Thyroid gland (tissue), 4 donors: ENCODE results near the gene GARS1. TPM values are rescaled to one million over a fixed set of nuclear protein-coding genes. Genes with fewer than 3 reads are reported as not detected.

Source experiments
- DNase-seq, 2 donors: peaks; one replicate each; pipeline ENCODE4 v3.0.0-alpha.2; 2019
- H3K27ac ChIP-seq, 3 donors: fragments of 200-600 bp; sonication (generic); 1 replicate in 2 of 3; 2 replicates in 1 of 3; pipeline ENCODE4 v1.5.1; 2016 to 2019; ENCODE audit warnings: mild to moderate bottlenecking in 1 of 3, moderate library complexity in 1 of 3
- H3K27me3 ChIP-seq: fragments of 200-600 bp; sonication (generic); one replicate; pipeline ENCODE4 v1.5.1; 2019
- H3K36me3 ChIP-seq, 2 donors: fragments of 200-600 bp; sonication (generic); one replicate each; pipeline ENCODE4 v1.5.1; 2016 to 2019
- H3K4me1 ChIP-seq, 2 donors: fragments of 200-600 bp; sonication (generic); one replicate each; pipeline ENCODE4 v1.5.1; 2017 to 2019
- H3K4me3 ChIP-seq, 3 donors: fragments of 200-600 bp; sonication (generic); replicated peaks in 1 of 3; 1 replicate in 2 of 3; 2 replicates in 1 of 3; pipeline ENCODE4 v1.5.1; 2016; ENCODE audit warnings: mild to moderate bottlenecking in 1 of 3
- H3K9me3 ChIP-seq: fragments of 200-600 bp; sonication (generic); one replicate; pipeline ENCODE4 v1.5.1; 2017
- CTCF ChIP-seq, 6 experiments: fragments of 200-600 bp in 3 of 6; fragments of 450-650 bp in 3 of 6; sonication (generic) in 3 of 6; IDR thresholded peaks; one replicate each; pipeline ENCODE4 v1.5.1; 2016 to 2019; ENCODE audit warnings: antibody characterized with exemption in 6 of 6, mild to moderate bottlenecking in 2 of 6, inconsistent platforms in 1 of 6, moderate library complexity in 1 of 6
- POLR2A ChIP-seq, 2 donors: fragments of 450-650 bp; IDR thresholded peaks; one replicate each; pipeline ENCODE4 v1.6.1; 2017; ENCODE audit warnings: antibody characterized with exemption in 2 of 2, mild to moderate bottlenecking in 2 of 2, moderate library complexity in 1 of 2
- WGBS, 2 donors: methylation state at CpG; one replicate each; pipeline ENCODE4 v1.1.5; 2017; 5-methylcytosine and 5-hydroxymethylcytosine counted together
- intact Hi-C: fragments of 100-400 bp; cut with DNase I; formaldehyde crosslinking; loops from one replicate; pipeline ENCODE4 v1.15.1; 2023
- total RNA-seq, 4 donors: library from RNA; depleted of rRNA; stranded (reverse); fragments of >200 nt; gene quantifications; one replicate each; pipeline ENCODE4 v1.2.3, GENCODE V29; 2016

GARS1 gene
- total RNA-seq, 4 donors from 2014 or later = 59.7 to 79.2 (median 72.9) TPM

GRCh38 chr7:30556840-30557239 lies 37.8 kb upstream of the GARS1 start:
- TF ChIP-seq POLR2A (IDR thresholded peaks at IDR 0.05) (no peak), CTCF (IDR thresholded peaks at IDR 0.05) (no peak)
- Histone ChIP-seq H3K4me3 (no peak overlapping the region), H3K4me1 (no peaks in the 10 kb centered on the region), H3K27ac (no peak overlapping the region), H3K36me3 (no peaks in the 10 kb centered on the region), H3K27me3 (no peaks in the 10 kb centered on the region), H3K9me3 (no peaks in the 10 kb centered on the region)
- intact Hi-C loops = no loop called here
- WGBS, 2 donors = 80 to 89% methylated on average over 6 of the region's 6 CpGs
- no peak for DNase-seq

GRCh38 chr7:30557245-30557644 lies 37.4 kb upstream of the GARS1 start:
- no peak overlapping the region for H3K4me3 ChIP-seq
- H3K9me3 ChIP-seq = no peaks in the 10 kb centered on the region
- no peaks in the 10 kb centered on the region for H3K36me3 ChIP-seq
- DNase-seq = no peak
- peaks cover under 1 to 2% of the 10 kb centered on the region in 2 donors for H3K4me1 ChIP-seq
- WGBS, 2 donors = 85 to 96% methylated on average over 1 of the region's 1 CpG
- intact Hi-C loops = no loop called here
- no peaks in the 10 kb centered on the region for H3K27me3 ChIP-seq
- no peak overlapping the region for H3K27ac ChIP-seq
- TF ChIP-seq POLR2A (IDR thresholded peaks at IDR 0.05) (no peak), CTCF (IDR thresholded peaks at IDR 0.05) (no peak)

- intact Hi-C loops = loop anchor here (10.0 kb wide), 2 partner anchors 55 to 395 kb away; partner anchors contain the start of gene GGCT
- Histone ChIP-seq H3K36me3 (no peaks in the 10 kb centered on the region), H3K27me3 (no peaks in the 10 kb centered on the region), H3K9me3 (no peaks in the 10 kb centered on the region), H3K4me1 (peaks cover 10 to 22% of the 10 kb centered on the region in 2 donors), H3K27ac (no peak overlapping the region), H3K4me3 (no peak overlapping the region)
- no peak for DNase-seq
- no peak for TF ChIP-seq CTCF (IDR thresholded peaks at IDR 0.05)
- TF ChIP-seq POLR2A (IDR thresholded peaks at IDR 0.05) = no peak
- 78 to 84% methylated on average over 5 of the region's 5 CpGs for WGBS, 2 donors
These were observed 35.1 kb upstream of the GARS1 start for GRCh38 chr7:30559611-30560010.

GRCh38 chr7:30561389-30561788 lies 33.3 kb upstream of the GARS1 start:
- no peak overlapping the region for H3K27ac ChIP-seq
- WGBS, 2 donors = 56 to 89% methylated on average over 6 of the region's 6 CpGs
- H3K36me3 ChIP-seq = no peaks in the 10 kb centered on the region

More at GRCh38 chr7:30561389-30561788, 33.3 kb upstream of the GARS1 start:
- no peak for DNase-seq
- Histone ChIP-seq H3K27me3 (no peaks in the 10 kb centered on the region), H3K4me1 (peaks cover 10 to 22% of the 10 kb centered on the region in 2 donors), H3K4me3 (no peak overlapping the region), H3K9me3 (no peaks in the 10 kb centered on the region)
- TF ChIP-seq POLR2A (IDR thresholded peaks at IDR 0.05) (no peak), CTCF (IDR thresholded peaks at IDR 0.05) (no peak)
- intact Hi-C loops = loop anchor here (10.0 kb wide), 2 partner anchors 57 to 397 kb away; partner anchors contain the start of gene GGCT
